ENCODE results near the gene UNC93B1.

The UNC93B1 gene

DNA sequence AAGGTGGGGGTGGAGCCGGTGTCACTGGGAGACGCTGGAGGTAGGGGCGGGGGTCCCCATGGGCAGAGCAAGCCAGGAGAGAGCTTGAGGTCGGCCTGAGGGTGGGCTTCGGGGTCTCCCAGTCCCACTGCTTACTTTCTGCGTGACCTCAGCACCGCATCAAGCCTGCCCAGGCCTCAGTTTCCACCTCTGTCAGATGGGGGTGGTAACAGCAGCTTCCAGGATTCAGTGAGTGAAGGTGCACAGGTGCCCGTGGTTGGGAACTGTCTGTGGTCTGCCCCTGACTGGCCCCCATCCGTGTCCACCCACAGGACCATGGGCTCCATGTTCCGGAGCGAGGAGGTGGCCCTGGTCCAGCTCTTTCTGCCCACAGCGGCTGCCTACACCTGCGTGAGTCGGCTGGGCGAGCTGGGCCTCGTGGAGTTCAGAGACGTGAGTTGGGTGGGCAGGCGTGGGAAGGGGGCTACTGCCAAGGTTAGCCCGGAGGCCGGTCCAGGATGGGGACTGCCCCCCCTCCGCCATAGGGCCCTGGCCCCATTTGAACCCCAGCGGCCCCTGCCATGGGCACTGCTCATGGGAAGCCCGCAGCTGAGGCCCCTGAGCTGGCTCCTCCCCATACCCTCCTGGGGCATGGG lies 37.2 kb upstream of the UNC93B1 start:
- no peaks in the 10 kb centered on the region for H3K9me3 ChIP-seq (ENCODE audit: severe bottlenecking)
- TF ChIP-seq, protein P1, sequence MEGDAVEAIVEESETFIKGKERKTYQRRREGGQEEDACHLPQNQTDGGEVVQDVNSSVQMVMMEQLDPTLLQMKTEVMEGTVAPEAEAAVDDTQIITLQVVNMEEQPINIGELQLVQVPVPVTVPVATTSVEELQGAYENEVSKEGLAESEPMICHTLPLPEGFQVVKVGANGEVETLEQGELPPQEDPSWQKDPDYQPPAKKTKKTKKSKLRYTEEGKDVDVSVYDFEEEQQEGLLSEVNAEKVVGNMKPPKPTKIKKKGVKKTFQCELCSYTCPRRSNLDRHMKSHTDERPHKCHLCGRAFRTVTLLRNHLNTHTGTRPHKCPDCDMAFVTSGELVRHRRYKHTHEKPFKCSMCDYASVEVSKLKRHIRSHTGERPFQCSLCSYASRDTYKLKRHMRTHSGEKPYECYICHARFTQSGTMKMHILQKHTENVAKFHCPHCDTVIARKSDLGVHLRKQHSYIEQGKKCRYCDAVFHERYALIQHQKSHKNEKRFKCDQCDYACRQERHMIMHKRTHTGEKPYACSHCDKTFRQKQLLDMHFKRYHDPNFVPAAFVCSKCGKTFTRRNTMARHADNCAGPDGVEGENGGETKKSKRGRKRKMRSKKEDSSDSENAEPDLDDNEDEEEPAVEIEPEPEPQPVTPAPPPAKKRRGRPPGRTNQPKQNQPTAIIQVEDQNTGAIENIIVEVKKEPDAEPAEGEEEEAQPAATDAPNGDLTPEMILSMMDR (IDR thresholded peaks at IDR 0.05; ENCODE audit: low read depth, low read length): no peak
- DNase-seq: no peak
- no peaks in the 10 kb centered on the region for H3K36me3 ChIP-seq
- H3K27me3 ChIP-seq (ENCODE audit: insufficient read depth, low read depth, severe bottlenecking): no peaks in the 10 kb centered on the region
- H3K27ac ChIP-seq: peak overlapping the region; percentile 79
- no peak overlapping the region for H3K4me3 ChIP-seq (ENCODE audit: low read depth, low read length)

DNA sequence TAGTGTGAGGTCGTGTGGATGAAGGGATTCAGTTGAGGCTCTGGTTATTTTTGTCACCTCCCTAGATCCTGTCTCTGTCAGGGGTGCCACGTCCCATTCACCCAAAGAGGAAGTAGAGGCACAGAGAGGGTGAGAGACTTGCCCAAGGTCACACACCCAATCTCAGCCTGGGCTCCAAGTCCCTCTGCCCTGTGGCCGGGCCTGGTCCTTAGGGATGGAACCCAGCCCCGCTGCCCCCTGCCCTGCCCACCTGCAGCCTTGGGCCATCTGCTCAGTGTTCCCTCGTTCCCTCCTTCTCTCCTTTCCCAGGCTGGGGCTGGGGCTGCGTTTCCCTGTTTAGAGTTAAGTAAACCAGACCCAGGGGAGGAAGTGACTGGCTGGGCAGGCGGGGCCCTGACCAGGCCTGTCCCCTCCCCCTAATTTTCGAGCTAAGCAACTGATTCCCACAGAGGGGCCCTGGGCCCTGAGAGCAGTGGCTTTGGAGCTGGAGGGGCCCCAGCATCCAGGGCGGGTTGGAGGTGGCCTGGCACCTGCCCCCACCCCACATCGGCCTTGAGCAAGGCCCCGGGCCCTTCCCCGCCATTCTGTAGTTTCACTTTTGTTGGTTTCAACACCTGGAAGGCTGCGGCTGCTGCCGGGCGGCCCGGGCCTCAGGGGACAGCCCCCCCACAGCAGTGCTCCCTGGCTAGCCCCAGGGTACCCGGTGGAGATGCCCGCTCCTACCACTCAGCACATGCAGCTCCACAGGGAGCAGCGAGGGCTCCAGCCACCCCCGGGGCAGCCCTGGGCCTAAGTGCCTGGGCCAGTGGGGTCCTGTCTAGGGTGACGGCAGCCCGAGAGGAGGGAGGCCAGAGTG lies 36.4 kb upstream of the UNC93B1 start:
- peak overlapping the region; percentile 79 for H3K27ac ChIP-seq
- TF ChIP-seq, protein P1 (IDR thresholded peaks at IDR 0.05; ENCODE audit: low read depth, low read length): no peak
- no peaks in the 10 kb centered on the region for H3K9me3 ChIP-seq (ENCODE audit: severe bottlenecking)
- H3K36me3 ChIP-seq: no peaks in the 10 kb centered on the region; the same call in 1 of the 2 replicates
- H3K27me3 ChIP-seq (ENCODE audit: insufficient read depth, low read depth, severe bottlenecking): no peaks in the 10 kb centered on the region
- DNase-seq: peak; percentile 75
- H3K4me3 ChIP-seq (ENCODE audit: low read depth, low read length): no peak overlapping the region

DNA sequence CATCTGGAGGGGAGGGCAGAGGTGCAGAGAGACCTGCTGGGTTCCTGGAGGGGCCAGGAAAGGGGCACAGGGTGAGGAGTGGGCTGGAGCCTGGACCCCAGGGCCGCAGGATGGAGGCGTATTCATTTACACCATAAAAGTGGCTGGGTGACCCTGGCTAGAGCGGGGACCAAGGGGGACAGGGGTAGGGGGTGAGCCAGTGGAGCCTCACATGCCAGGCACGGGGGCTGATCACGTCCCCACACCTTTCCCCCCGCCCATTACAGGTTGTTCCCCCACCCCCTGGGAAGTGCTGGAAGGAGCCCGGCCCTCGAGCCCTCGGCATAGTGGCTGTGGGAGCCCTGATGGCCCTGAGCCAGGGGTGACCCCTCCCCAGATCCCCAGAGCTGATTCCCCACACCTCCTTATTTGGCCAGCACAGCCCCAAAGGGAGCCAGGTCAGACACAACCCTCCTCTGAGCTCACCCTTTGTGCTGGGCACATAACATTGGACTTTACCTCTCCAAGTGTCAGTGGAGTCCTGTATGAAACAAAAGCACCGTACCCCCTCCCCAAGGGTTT lies 35.7 kb upstream of the UNC93B1 start:
- no peak overlapping the region for H3K4me3 ChIP-seq (ENCODE audit: low read depth, low read length)
- no peak for DNase-seq
- TF ChIP-seq, protein P1 (IDR thresholded peaks at IDR 0.05; ENCODE audit: low read depth, low read length): no peak
- H3K36me3 ChIP-seq: no peaks in the 10 kb centered on the region; the same call in 1 of the 2 replicates
- no peaks in the 10 kb centered on the region for H3K27me3 ChIP-seq (ENCODE audit: insufficient read depth, low read depth, severe bottlenecking)
- no peaks in the 10 kb centered on the region for H3K9me3 ChIP-seq (ENCODE audit: severe bottlenecking)
- H3K27ac ChIP-seq: peak overlapping the region; percentile 79

DNA sequence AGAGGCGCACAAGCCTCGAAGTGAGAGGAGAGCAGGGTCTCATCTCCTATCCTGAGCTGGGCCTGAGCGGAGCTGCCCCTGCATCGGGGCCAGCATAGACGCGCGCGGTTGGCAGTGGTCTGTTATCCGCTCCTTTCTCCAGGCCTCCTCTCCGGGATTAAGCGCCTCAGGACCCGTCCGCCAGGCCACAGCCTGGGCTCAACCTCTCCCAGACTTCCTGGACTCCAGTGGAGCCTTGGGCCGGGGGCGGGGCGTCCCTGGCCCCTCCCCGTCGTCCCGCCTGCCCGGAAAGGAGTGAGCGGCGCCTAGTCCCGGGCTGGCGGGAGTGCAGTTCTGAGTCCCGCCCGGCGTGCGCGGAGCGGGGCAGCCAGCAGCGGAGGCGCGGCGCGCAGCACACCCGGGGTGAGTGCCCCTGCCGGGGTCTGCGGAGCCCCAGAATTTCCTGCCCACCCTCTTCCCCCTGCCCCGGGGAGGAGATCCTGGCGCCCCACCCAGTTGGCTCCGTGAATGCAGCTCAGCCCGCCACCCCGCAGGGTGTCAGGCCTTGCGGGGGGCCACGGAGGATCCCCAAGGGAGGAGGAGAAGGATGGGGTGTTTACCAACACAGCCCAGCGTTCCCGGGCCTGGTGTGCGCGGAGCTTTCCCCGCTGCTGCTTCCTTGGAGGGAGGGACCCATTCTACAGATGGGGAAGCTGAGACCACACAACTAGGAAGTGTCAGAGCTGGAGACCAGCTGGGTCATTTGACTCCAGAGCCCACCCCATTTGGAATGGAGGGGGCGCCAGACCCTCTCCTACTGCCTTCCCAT lies 35.0 kb upstream of the UNC93B1 start, which contains the start of gene TCIRG1:
TCIRG1 (plus strand) TSS at position 308 of the 808 bp plus-strand sequence. CDS start 2,247 bp downstream, outside the sequence.
- Histone ChIP-seq H3K36me3 (peaks cover 5% of the 10 kb centered on the region), H3K27me3 (ENCODE audit: insufficient read depth, low read depth, severe bottlenecking) (no peaks in the 10 kb centered on the region), H3K4me3 (ENCODE audit: low read depth, low read length) (no peak within 1 kb of the TSS), H3K9me3 (ENCODE audit: severe bottlenecking) (no peaks in the 10 kb centered on the region), H3K27ac (peak within 1 kb of the TSS; percentile 79)
- no peak for DNase-seq
- TF ChIP-seq, protein P1 (IDR thresholded peaks at IDR 0.05; ENCODE audit: low read depth, low read length): no peak

DNA sequence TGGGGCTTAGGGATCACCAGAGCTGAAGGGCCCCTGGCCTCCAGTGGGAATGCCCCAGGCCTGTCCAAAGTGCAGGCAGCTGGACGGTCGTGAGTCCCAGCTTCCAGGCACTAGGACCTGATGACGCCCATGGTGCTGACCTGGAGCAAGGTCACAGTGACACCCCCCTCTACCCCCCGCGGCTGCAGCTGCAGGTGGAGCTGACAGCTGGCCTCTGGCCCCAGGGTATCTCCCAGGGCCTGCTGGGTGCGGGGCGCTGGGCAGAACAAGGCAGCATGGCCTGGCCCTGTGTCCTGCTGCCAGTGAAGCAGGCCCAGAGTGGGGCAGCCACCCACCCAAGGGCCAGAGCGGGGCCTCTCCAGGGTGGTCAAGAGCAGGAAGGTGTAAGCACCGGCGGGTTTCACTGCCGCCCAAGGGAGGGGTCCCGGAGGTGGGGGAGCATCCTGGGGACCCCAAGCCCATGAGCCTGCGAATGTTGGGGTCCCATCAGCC lies 34.4 kb upstream of the UNC93B1 start:
- peak; percentile 64 for DNase-seq
- Histone ChIP-seq H3K27ac (peak overlapping the region; percentile 59), H3K9me3 (ENCODE audit: severe bottlenecking) (no peaks in the 10 kb centered on the region)

More for the DNA sequence above, 34.4 kb upstream of the UNC93B1 start:
- peaks cover 12% of the 10 kb centered on the region for H3K36me3 ChIP-seq
- TF ChIP-seq, protein P1 (IDR thresholded peaks at IDR 0.05; ENCODE audit: low read depth, low read length): no peak
- no peaks in the 10 kb centered on the region for H3K27me3 ChIP-seq (ENCODE audit: insufficient read depth, low read depth, severe bottlenecking)
- H3K4me3 ChIP-seq (ENCODE audit: low read depth, low read length): no peak overlapping the region

All from WERI-Rb-1 (cell line).